Measurements from ENCODE around the gene ZNF747. TPM values are rescaled to one million over a fixed set of nuclear protein-coding genes. Genes with fewer than 3 reads are reported as not detected.
"Not testable (repeated sequence)": the region's sequence is repeated elsewhere in the genome, so short reads cannot be mapped to it uniquely, and the experiment has no call there.

Gene ZNF747
- total and polyA plus RNA-seq, 2 donors (not counting 3 experiments of a cell fraction or from before 2014, with no cell fraction given): 6.4 to 7.2 TPM

DNA sequence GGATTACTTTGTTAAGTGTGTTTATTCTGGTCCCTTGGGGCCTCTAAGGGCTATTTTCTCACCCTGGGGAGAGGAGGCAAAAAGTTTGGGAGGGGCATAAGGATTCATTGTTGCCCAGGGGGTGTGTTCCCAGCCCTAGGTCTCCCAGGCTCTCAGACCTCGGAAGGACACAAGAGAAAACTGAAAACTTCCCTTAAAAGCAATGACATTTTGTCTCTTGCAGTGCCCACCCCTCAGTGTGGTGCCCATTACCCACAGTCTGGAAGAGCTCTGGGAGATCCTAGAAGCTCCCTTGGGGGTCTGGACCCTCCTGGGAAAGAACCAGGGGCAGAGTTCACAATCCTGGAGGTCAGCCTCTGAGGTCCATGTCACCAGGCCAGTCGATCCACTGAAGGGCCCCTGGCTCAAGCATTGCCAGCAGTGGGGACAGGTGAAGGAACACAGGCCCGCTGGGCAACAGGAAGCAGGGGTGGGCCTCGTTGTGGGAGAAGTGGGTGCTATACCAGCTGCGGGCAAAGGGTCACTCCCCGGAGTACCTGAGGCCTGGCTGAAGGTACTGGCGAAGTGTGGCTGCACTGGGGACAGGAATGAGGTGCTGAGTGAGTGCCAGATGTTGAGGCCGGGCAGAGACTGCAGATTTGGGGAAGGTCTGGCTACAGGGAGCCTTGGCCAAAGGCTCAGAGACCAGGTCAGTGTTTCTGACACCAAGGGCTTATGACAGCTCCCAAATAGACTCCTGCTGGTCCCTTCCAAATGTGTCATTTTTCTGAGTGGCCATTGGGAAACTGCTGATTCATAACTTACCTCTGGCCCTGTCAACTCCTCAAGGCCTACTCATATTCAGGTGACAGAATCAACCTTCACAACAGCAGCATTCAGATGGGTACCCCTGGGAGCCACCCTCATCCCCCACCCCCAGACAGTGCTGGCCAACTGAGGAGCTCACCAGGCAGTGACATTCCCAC is 4.6 kb upstream of the ZNF747 start:
- CTCF ChIA-PET: no interaction called here
- Histone ChIP-seq H3K9me3 (replicated peaks; ENCODE audit: control insufficient read depth, insufficient read depth, low read length) (no peaks in the 10 kb centered on the region), H3K27ac (ENCODE audit: insufficient read depth, low read depth, low read length) (no peak overlapping the region), H3K4me1 (ENCODE audit: control insufficient read depth, extremely low read depth, insufficient read depth, low read length) (peaks cover 23% of the 10 kb centered on the region), H3K4me3 (replicated peaks in 1 of 3; ENCODE audit: insufficient read depth in 1 of 3, low read depth in 1 of 3, low read length in 3 of 3) (no peak overlapping the region), H3K79me2 (ENCODE audit: control insufficient read depth, insufficient read depth, low read length) (peaks cover 2% of the 10 kb centered on the region), H3K27me3 (ENCODE audit: control insufficient read depth in 2 of 2, insufficient read depth in 2 of 2, low read length in 2 of 2) (no peaks in the 10 kb centered on the region), H3K9ac (replicated peaks; ENCODE audit: extremely low read depth, insufficient read depth, low read length) (no peak overlapping the region), H2AFZ (ENCODE audit: low read depth, low read length) (no peak overlapping the region), H4K20me1 (replicated peaks; ENCODE audit: control insufficient read depth, extremely low read depth, insufficient read depth, low read length) (no peaks in the 10 kb centered on the region), H3K36me3 (ENCODE audit: control insufficient read depth in 2 of 2, extremely low read depth in 1 of 2, insufficient read depth in 2 of 2, low read length in 2 of 2) (no peaks in the 10 kb centered on the region), H3K4me2 (ENCODE audit: insufficient read depth, low read length) (no peak overlapping the region), H3K9me1 (replicated peaks; ENCODE audit: control insufficient read depth, extremely low read depth, insufficient read depth, low read length) (no peaks in the 10 kb centered on the region)
- dilution Hi-C loops (cut with MboI; ENCODE audit: extremely low pct_ligation_motif_present, low sequenced_read_pairs) (no loop called here), intact Hi-C loops (cut with micrococcal nuclease) (no loop called here)
- DNase-seq (ENCODE audit: low read depth, low spot score) (no peak), FAIRE-seq (no peak)
- BruUV-seq (replicated peaks): no TSS peak
- POLR2A ChIA-PET: no interaction called here
- TF ChIP-seq MYC (IDR thresholded peaks at IDR 0.05; ENCODE audit: low read depth, low read length) (no peak), JUN (IDR thresholded peaks at IDR 0.05; ENCODE audit: borderline replicate concordance, insufficient read depth, insufficient read length, low read depth) (no peak), GATA2 (IDR thresholded peaks at IDR 0.05; ENCODE audit: insufficient read depth, insufficient read length, low read depth, low read length) (no peak), EZH2 (IDR thresholded peaks at IDR 0.05; ENCODE audit: borderline replicate concordance, low read depth, low read length, severe bottlenecking) (no peak), MAX (IDR thresholded peaks at IDR 0.05; ENCODE audit: insufficient read depth, insufficient read length) (no peak), POLR2A (IDR thresholded peaks at IDR 0.05; ENCODE audit: low read depth, low read length) (no peak), FOS (IDR thresholded peaks at IDR 0.05; ENCODE audit: borderline replicate concordance, insufficient read depth, low read length) (no peak), POLR2AphosphoS5 (IDR thresholded peaks at IDR 0.05; ENCODE audit: insufficient read depth, low read depth, low read length) (no peak)
- TF ChIP-seq, protein P1, sequence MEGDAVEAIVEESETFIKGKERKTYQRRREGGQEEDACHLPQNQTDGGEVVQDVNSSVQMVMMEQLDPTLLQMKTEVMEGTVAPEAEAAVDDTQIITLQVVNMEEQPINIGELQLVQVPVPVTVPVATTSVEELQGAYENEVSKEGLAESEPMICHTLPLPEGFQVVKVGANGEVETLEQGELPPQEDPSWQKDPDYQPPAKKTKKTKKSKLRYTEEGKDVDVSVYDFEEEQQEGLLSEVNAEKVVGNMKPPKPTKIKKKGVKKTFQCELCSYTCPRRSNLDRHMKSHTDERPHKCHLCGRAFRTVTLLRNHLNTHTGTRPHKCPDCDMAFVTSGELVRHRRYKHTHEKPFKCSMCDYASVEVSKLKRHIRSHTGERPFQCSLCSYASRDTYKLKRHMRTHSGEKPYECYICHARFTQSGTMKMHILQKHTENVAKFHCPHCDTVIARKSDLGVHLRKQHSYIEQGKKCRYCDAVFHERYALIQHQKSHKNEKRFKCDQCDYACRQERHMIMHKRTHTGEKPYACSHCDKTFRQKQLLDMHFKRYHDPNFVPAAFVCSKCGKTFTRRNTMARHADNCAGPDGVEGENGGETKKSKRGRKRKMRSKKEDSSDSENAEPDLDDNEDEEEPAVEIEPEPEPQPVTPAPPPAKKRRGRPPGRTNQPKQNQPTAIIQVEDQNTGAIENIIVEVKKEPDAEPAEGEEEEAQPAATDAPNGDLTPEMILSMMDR (IDR thresholded peaks at IDR 0.05; ENCODE audit: extremely low read depth in 1 of 2, insufficient read depth in 1 of 2, low read depth in 1 of 2, low read length in 2 of 2): no peak

GRCh38 chr16:30536391-30537024 is 1.9 kb upstream of the ZNF747 start:
- H3K9me3 ChIP-seq (replicated peaks; ENCODE audit: control insufficient read depth, insufficient read depth, low read length); H3K79me2 ChIP-seq (ENCODE audit: control insufficient read depth, insufficient read depth, low read length); H3K27ac ChIP-seq (ENCODE audit: insufficient read depth, low read depth, low read length); POLR2A ChIA-PET; H3K36me3 ChIP-seq (ENCODE audit: control insufficient read depth in 2 of 2, extremely low read depth in 1 of 2, insufficient read depth in 2 of 2, low read length in 2 of 2); H3K4me3 ChIP-seq (replicated peaks in 1 of 3; ENCODE audit: insufficient read depth in 1 of 3, low read depth in 1 of 3, low read length in 3 of 3); BruUV-seq (replicated peaks); H3K9me1 ChIP-seq (replicated peaks; ENCODE audit: control insufficient read depth, extremely low read depth, insufficient read depth, low read length); H3K9ac ChIP-seq (replicated peaks; ENCODE audit: extremely low read depth, insufficient read depth, low read length); dilution Hi-C loops (cut with MboI; ENCODE audit: extremely low pct_ligation_motif_present, low sequenced_read_pairs); H3K27me3 ChIP-seq (ENCODE audit: control insufficient read depth in 2 of 2, insufficient read depth in 2 of 2, low read length in 2 of 2); H2AFZ ChIP-seq (ENCODE audit: low read depth, low read length); H3K4me2 ChIP-seq (ENCODE audit: insufficient read depth, low read length); intact Hi-C loops (cut with micrococcal nuclease); H4K20me1 ChIP-seq (replicated peaks; ENCODE audit: control insufficient read depth, extremely low read depth, insufficient read depth, low read length); DNase-seq (ENCODE audit: low read depth, low spot score); FAIRE-seq: not testable (repeated sequence)
- peaks cover 19% of the 10 kb centered on the region for H3K4me1 ChIP-seq (ENCODE audit: control insufficient read depth, extremely low read depth, insufficient read depth, low read length)
- CTCF ChIA-PET: interaction anchor here (0.6 to 2.8 kb wide), 15 partner anchors 9 to 142 kb away, joined by 3 to 30 read pairs (median 6); partner anchors contain the start of genes DCTPP1, ZNF48, ZNF689 and ZNF764
